PC-3 (cell line): Measurements from ENCODE around the gene ANGPTL4. TPM values are rescaled to one million over a fixed set of nuclear protein-coding genes. Genes with fewer than 3 reads are reported as not detected.
A peak's percentile ranks its signal among the peaks of the same experiment; 100 is the strongest.

ENCODE experiments used
- ATAC-seq: fragments of 200-7000 bp; cut with Tn5 transposase; 2 replicates; pipeline ENCODE4 v1.9.1; 2020; ENCODE audit warnings: mild to moderate bottlenecking, moderate library complexity
- BruUV-seq: library from RNA; stranded (reverse); fragments of 400-500 nt; replicated peaks from 2 replicates; lab custom pipeline; 2021; lab: Mats Ljungman, UMichigan
- CTCF ChIA-PET: fragments of 300-600 bp; sonication (Branson Sonifier 250); formaldehyde crosslinking; loops from one replicate; lab custom pipeline; 2022; ENCODE audit warnings: antibody characterized with exemption; lab: Charles Lee
- POLR2A ChIA-PET: fragments of 300-600 bp; sonication (Branson Sonifier 250); formaldehyde crosslinking; loops from one replicate; lab custom pipeline; 2022; ENCODE audit warnings: antibody characterized with exemption; ENCODE audit not compliant: unreplicated experiment; lab: Charles Lee
- DNase-seq: peaks from one replicate; pipeline ENCODE4 v3.0.0-alpha.2; 2015
- H2AFZ ChIP-seq: fragments of 300-600 bp; sonication (generic); 2 replicates; pipeline ENCODE4 v1.6.0; 2016; ENCODE audit warnings: antibody characterized with exemption, low read length
- H3F3A ChIP-seq: fragments of 300-600 bp; sonication (generic); one replicate; pipeline ENCODE4 v1.6.0; 2017; ENCODE audit warnings: antibody characterized with exemption, low read length, control low read depth, mild to moderate bottlenecking; ENCODE audit not compliant: unreplicated experiment
- H3K27ac ChIP-seq: fragments of 300-600 bp; sonication (generic); 2 replicates; pipeline ENCODE4 v1.5.1; 2016; ENCODE audit warnings: mild to moderate bottlenecking, low read length
- H3K27me3 ChIP-seq: fragments of 300-600 bp; sonication (generic); 2 replicates; pipeline ENCODE4 v1.6.1; 2016; ENCODE audit warnings: low read length, mixed read lengths
- H3K36me3 ChIP-seq: fragments of 300-600 bp; sonication (generic); 2 replicates; pipeline ENCODE4 v1.6.1; 2016; ENCODE audit warnings: low read depth, mixed run types, low read length, mixed read lengths
- H3K4me1 ChIP-seq: fragments of 300-600 bp; sonication (generic); 2 replicates; pipeline ENCODE4 v1.5.1; 2016; ENCODE audit warnings: low read length; ENCODE audit not compliant: insufficient read depth
- H3K4me2 ChIP-seq: fragments of 300-600 bp; sonication (generic); 2 replicates; pipeline ENCODE4 v1.6.0; 2016; ENCODE audit warnings: low read length
- H3K4me3 ChIP-seq: fragments of 300-600 bp; sonication (generic); 2 replicates; pipeline ENCODE4 v1.5.1; 2016; ENCODE audit warnings: mild to moderate bottlenecking, low read length, mixed read lengths
- H3K79me2 ChIP-seq: fragments of 300-600 bp; sonication (generic); 2 replicates; pipeline ENCODE4 v1.6.1; 2017; ENCODE audit warnings: low read length, mixed read lengths
- H3K9ac ChIP-seq: fragments of 300-600 bp; sonication (generic); 2 replicates; pipeline ENCODE4 v1.6.0; 2016; ENCODE audit warnings: mild to moderate bottlenecking, low read length
- H3K9me2 ChIP-seq: fragments of 300-600 bp; sonication (generic); replicated peaks from 2 replicates; pipeline ENCODE4 v1.6.1; 2016; ENCODE audit warnings: mixed run types, low read length, mixed read lengths
- H3K9me3 ChIP-seq: fragments of 300-600 bp; sonication (generic); 2 replicates; pipeline ENCODE4 v1.6.1; 2016; ENCODE audit warnings: low read length, mixed read lengths
- H4K20me1 ChIP-seq: fragments of 300-600 bp; sonication (generic); 2 replicates; pipeline ENCODE4 v1.6.1; 2016; ENCODE audit warnings: low read length, mixed read lengths
- CTCF ChIP-seq: fragments of 300-600 bp; sonication (generic); conservative IDR thresholded peaks from 2 replicates; pipeline ENCODE4 v1.5.1; 2017; ENCODE audit warnings: antibody characterized with exemption, low read depth, mild to moderate bottlenecking, low read length
- EZH2 ChIP-seq: fragments of 300-600 bp; sonication (generic); IDR thresholded peaks from one replicate; pipeline ENCODE4 v1.6.1; 2017; ENCODE audit warnings: antibody characterized with exemption, mild to moderate bottlenecking, low read length; ENCODE audit not compliant: unreplicated experiment
- EZH2phosphoT487 ChIP-seq: fragments of 300-600 bp; sonication (generic); IDR thresholded peaks from 2 replicates; pipeline ENCODE4 v1.6.1; 2018; ENCODE audit warnings: mild to moderate bottlenecking, antibody characterized with exemption, low read length, borderline replicate concordance
- intact Hi-C: fragments of 100-400 bp; cut with micrococcal nuclease; formaldehyde crosslinking; loops from 2 replicates; pipeline ENCODE4 v1.9.0; 2023
- total RNA-seq: library from RNA; depleted of rRNA; stranded (reverse); fragments of >200 nt; gene quantifications from 2 replicates; pipeline ENCODE4 v1.2.3, GENCODE V29; 2014

The ANGPTL4 gene
- total RNA-seq, 1 experiment from 2014 or later: 6.7 TPM

- Histone ChIP-seq H3K9me3 (no peaks in the 10 kb centered on the region), H3K27me3 (no peaks in the 10 kb centered on the region), H3K4me1 (peaks cover 28% of the 10 kb centered on the region), H3K79me2 (no peaks in the 10 kb centered on the region), H3K9me2 (no peaks in the 10 kb centered on the region), H3K4me2 (peak overlapping the region; percentile 75), H3K27ac (peak overlapping the region; percentile 69), H3K4me3 (0 out of 2 replicates have a peak overlapping the region, but pooled peaks have one; percentile 3), H3F3A (no peaks in the 10 kb centered on the region), H2AFZ (peak overlapping the region; percentile 78), H3K36me3 (no peaks in the 10 kb centered on the region), H4K20me1 (no peaks in the 10 kb centered on the region), H3K9ac (peak overlapping the region; percentile 8; the same call in 1 of the 2 replicates)
- peak; percentile 100 for DNase-seq
- no TSS peak for BruUV-seq
- peak; percentile 76 for ATAC-seq
- ChIA-PET CTCF (interaction anchor here (0.5 to 0.9 kb wide), 3 partner anchors 9 to 219 kb away, joined by 3 to 9 read pairs (median 7); no protein-coding TSS in a partner anchor), POLR2A (no interaction called here)
- intact Hi-C loops: loop anchor here (1.0 kb wide), 1 partner anchor 28 kb away; the partner anchor contains the start of gene RAB11B
- TF ChIP-seq CTCF: no peak
- TF ChIP-seq EZH2: no peak
- no peak for TF ChIP-seq EZH2phosphoT487
Observed at GRCh38 chr19:8361921-8362793, 1.8 kb upstream of the ANGPTL4 start.

- POLR2A ChIA-PET: interaction anchor here (0.5 kb wide), 1 partner anchor 83 kb away, joined by 5 read pairs; no protein-coding TSS in a partner anchor
- Histone ChIP-seq H3K9ac (no peak overlapping the region), H3K9me2 (no peaks in the 10 kb centered on the region), H3K9me3 (no peaks in the 10 kb centered on the region), H3K4me1 (peaks cover 40% of the 10 kb centered on the region), H3K4me3 (no peak overlapping the region), H4K20me1 (no peaks in the 10 kb centered on the region), H3K27me3 (no peaks in the 10 kb centered on the region), H2AFZ (no peak overlapping the region), H3K36me3 (no peaks in the 10 kb centered on the region), H3F3A (no peaks in the 10 kb centered on the region), H3K79me2 (no peaks in the 10 kb centered on the region), H3K4me2 (no peak overlapping the region), H3K27ac (no peak overlapping the region)
- intact Hi-C loops: no loop called here
- BruUV-seq: no TSS peak
- no peak for DNase-seq
- no peak for TF ChIP-seq CTCF
- no peak for TF ChIP-seq EZH2
- no peak for TF ChIP-seq EZH2phosphoT487
- no peak for ATAC-seq
- CTCF ChIA-PET: interaction anchor here (0.7 kb wide), 1 partner anchor 18 kb away, joined by 3 read pairs; no protein-coding TSS in a partner anchor
Observed at GRCh38 chr19:8366121-8366581, 2.2 kb downstream of the ANGPTL4 start.
